ENCODE results near the gene CA11.

The CA11 gene

GRCh38 chr19:48603001-48603400, 43.0 kb downstream of the CA11 start:
- in situ Hi-C loops (cut with HindIII; ENCODE audit: low sequenced_read_pairs): no loop called here

GRCh38 chr19:48600679-48601417, 45.1 kb downstream of the CA11 start:
- no peak for DNase-seq (ENCODE audit: low read depth)
- in situ Hi-C loops (cut with HindIII; ENCODE audit: low sequenced_read_pairs): no loop called here
- H3K4me3 ChIP-seq (ENCODE audit: low read depth, low read length): no peak overlapping the region
- TF ChIP-seq CTCF (IDR thresholded peaks at IDR 0.05; ENCODE audit: low read depth, low read length, missing control alignments): no peak

More at GRCh38 chr19:48603001-48603400, 43.0 kb downstream of the CA11 start:
- TF ChIP-seq CTCF (IDR thresholded peaks at IDR 0.05; ENCODE audit: low read depth, low read length, missing control alignments): no peak
- H3K4me3 ChIP-seq (ENCODE audit: low read depth, low read length): no peak overlapping the region
- DNase-seq (ENCODE audit: low read depth): no peak

GRCh38 chr19:48598996-48599700, 46.8 kb downstream of the CA11 start:
- DNase-seq (ENCODE audit: low read depth): no peak
- H3K4me3 ChIP-seq (ENCODE audit: low read depth, low read length): no peak overlapping the region
- in situ Hi-C loops (cut with HindIII; ENCODE audit: low sequenced_read_pairs): no loop called here
- no peak for TF ChIP-seq CTCF (IDR thresholded peaks at IDR 0.05; ENCODE audit: low read depth, low read length, missing control alignments)

- no peak overlapping the region for H3K4me3 ChIP-seq (ENCODE audit: low read depth, low read length)
- no peak for TF ChIP-seq CTCF (IDR thresholded peaks at IDR 0.05; ENCODE audit: low read depth, low read length, missing control alignments)
- no peak for DNase-seq (ENCODE audit: low read depth)
- in situ Hi-C loops (cut with HindIII; ENCODE audit: low sequenced_read_pairs): no loop called here
Measured at GRCh38 chr19:48596679-48597465, 49.1 kb downstream of the CA11 start.

GRCh38 chr19:48596237-48596636, 49.8 kb downstream of the CA11 start:
- DNase-seq (ENCODE audit: low read depth): no peak
- no peak overlapping the region for H3K4me3 ChIP-seq (ENCODE audit: low read depth, low read length)
- TF ChIP-seq CTCF (IDR thresholded peaks at IDR 0.05; ENCODE audit: low read depth, low read length, missing control alignments): no peak
- in situ Hi-C loops (cut with HindIII; ENCODE audit: low sequenced_read_pairs): no loop called here

- no peak for DNase-seq (ENCODE audit: low read depth)
- in situ Hi-C loops (cut with HindIII; ENCODE audit: low sequenced_read_pairs): no loop called here
Measured at GRCh38 chr19:48595833-48596232, 50.2 kb downstream of the CA11 start.

More at GRCh38 chr19:48595833-48596232, 50.2 kb downstream of the CA11 start:
- H3K4me3 ChIP-seq (ENCODE audit: low read depth, low read length): no peak overlapping the region
- no peak for TF ChIP-seq CTCF (IDR thresholded peaks at IDR 0.05; ENCODE audit: low read depth, low read length, missing control alignments)
